Activated CD8-positive, alpha-beta memory T cell treated with anti-CD3 and anti-CD28 coated beads, Interleukin-2, amount 50 U/mL, for 1 hour (primary cell): ENCODE results near the gene DHH.
"Not testable (repeated sequence)": the region's sequence is repeated elsewhere in the genome, so short reads cannot be mapped to it uniquely, and the experiment has no call there.

Source experiments
- DNase-seq: peaks from one replicate; pipeline ENCODE4 v3.0.0-alpha.2; 2020; ENCODE audit errors: extremely low read depth

The DHH gene

GRCh38 chr12:49094160-49094974 is at the start of gene DHH:
TSS of gene DHH (minus strand) at chr12:49094801. CDS start at chr12:49094512, 289 bp downstream.
- no peak for DNase-seq

DNA sequence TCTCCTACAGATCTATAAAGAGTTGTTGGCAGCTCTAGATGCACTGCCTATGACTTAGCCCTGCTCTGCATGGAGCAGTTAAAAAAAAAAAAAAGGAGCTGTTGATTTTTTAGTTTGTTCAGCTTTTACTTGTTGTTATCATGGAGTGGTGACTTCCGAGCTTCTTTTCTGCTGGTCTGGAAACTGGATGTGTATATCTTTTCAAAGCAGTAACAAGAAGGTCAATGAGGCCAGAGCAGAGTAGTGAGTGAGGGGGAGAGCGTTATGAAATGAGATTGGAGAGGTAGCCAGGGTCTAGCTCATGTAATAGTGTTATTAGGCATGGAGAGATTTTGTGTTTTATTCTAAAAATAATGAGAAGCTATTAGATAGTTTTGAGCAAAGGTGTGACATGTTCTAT is 49.8 kb upstream of the DHH start:
- DNase-seq = no peak

GRCh38 chr12:49138999-49139398 is 44.4 kb upstream of the DHH start:
- DNase-seq = no peak

DNA sequence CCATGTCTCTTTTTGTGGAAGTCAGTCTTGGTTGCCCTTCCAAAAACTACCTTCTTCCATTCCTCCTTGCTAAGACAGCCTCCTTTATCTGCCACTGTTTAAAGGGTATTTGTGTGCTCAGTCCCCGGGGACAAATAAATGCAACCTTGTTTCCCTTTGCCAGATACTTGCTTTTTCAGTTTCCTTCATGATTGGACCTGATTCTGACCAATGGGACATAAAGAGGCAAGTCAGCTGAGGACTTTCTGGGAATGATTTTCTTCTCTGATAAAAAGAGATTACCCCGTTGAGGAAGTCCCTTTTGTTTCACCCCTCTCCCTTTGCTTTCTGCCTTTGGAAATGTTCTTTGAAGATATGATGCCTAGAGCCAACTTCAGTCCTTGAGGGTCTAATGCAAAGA is 44.0 kb upstream of the DHH start:
- no peak for DNase-seq

- DNase-seq = no peak
Observed at GRCh38 chr12:49137476-49137875, 42.9 kb upstream of the DHH start.

GRCh38 chr12:49136997-49137396 is 42.4 kb upstream of the DHH start:
- DNase-seq = not testable (repeated sequence)

DNA sequence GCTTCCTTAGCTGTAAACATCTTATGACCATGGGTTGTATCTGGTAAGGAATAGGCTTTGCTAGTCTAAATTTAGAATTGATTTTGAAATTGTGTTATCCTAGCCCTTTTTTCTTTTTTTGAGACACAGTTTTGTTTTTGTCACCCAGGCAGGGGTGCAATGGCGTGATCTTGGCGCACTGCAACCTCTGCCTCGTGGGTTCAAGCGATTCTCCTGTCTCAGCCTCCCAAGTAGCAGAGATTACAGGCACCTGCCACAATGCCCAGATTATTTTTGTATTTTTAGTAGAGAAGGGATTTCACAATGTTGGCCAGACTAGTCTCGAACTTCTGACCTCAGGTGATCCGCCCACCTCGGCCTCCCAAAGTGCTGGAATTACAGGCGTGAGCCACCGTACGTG is 39.0 kb upstream of the DHH start:
- no peak for DNase-seq

GRCh38 chr12:49133014-49133413 is 38.4 kb upstream of the DHH start:
- no peak for DNase-seq

DNA sequence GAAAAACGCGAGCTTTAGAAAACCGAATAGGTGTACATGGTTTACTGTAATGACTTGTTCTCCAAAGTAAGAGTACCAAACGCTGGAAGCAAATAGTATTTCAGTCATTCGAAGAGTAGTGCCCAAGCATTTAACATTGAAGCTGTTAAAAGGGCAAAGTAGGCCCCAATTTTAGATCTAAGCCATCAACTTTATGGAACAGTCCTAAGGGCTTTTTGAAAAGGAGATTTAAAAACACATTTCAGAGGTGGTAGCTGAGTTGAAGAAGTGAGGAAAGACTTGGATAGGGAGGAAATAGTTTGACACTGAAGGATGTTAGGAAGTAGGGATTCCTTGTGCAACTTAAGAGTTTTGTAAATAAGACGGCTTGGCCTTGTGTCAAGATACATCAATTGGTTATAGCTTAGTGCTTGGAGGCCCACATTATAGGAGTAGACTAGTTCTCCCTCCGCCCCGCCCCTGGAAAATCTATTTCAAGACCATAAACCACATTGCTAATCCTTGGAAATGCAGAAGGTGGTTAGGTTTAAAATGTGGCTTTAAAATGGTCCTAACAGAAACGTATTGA is 37.4 kb upstream of the DHH start:
- DNase-seq = no peak

GRCh38 chr12:49131051-49131893 is 36.7 kb upstream of the DHH start, which contains the start of gene TUBA1B:
TSS of gene TUBA1B (minus strand) at chr12:49131395. CDS start at chr12:49131300, 95 bp downstream.
- DNase-seq = peak; percentile 71

- peak; percentile 76 for DNase-seq
Observed at GRCh38 chr12:49130151-49131050, 35.8 kb upstream of the DHH start.

GRCh38 chr12:49129332-49130150 is 34.9 kb upstream of the DHH start:
- DNase-seq = no peak

- not testable (repeated sequence) for DNase-seq
Observed at GRCh38 chr12:49127971-49128370, 33.4 kb upstream of the DHH start.

DNA sequence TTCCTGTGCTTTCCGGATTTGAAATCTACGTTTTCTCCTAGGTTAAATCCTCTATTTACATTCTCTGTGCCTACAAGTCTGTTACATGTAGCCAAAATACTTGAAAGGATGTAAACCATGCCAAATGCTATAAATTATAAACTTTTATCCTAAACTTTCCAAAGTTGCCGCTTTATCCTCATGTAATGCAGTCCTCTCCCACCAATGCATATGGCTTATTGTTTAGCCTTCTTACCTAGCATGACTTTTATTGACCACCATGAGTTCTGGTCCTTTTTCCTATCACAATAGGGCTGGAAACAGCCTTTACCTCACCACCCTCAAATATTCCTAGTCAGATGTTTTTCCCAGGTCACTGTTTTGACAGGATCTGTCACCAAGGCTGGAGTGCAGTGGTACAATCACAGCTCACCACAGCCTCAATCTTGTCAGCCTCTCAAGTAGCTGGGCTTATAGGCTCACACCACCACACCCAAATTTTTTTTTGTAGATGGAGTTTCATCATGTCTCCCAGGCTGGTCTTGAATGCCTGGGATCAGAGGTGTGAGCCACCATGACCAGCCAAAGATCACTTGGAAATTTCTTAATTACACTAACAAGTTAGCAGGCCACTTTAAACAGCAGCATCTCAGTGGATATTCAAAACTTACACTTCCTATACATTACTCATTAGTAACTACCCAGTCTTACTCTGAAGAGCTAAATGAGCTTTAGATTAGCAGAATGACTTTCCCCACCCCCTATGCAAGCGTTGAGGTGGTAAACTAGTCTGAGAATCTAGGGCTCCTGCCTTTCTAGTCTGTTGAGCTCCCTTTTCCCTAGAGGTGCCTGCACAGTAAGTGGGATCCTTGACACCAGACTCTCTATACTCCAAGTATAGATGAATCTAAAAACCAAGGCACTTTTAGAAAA is 32.5 kb upstream of the DHH start:
- no peak for DNase-seq

- no peak for DNase-seq
Observed at GRCh38 chr12:49121047-49121696, 26.6 kb upstream of the DHH start.

DNA sequence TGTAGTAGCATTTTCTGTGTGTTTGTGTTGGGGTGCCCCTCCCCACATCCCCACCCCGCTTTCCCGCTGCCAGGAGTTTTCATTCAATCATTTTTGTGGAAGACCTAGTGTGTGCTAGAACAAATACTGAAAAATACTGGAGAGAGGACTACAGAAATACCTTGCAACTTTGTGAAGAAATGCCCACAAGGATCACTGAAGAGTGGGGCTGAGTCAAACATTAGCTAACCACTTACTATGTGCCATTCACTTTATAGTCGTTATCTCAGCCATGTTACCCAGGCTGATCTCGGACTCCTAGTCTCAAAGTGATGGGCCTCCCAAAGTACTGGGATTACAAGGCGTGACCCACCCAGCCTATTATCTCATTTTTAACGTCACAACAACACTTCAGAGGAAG is 16.6 kb upstream of the DHH start:
- DNase-seq = no peak

GRCh38 chr12:49110464-49111155 is 16.0 kb upstream of the DHH start, which contains the start of gene LMBR1L:
TSS of gene LMBR1L (minus strand) at chr12:49110847. CDS start at chr12:49110555, 292 bp downstream.
- peak; percentile 98 for DNase-seq
